SK-N-MC (cell line): ENCODE data around the gene USP47.

Experiments used
- EZH2 ChIP-seq: fragments of 200-600 bp; sonication (generic); IDR thresholded peaks from one replicate; pipeline ENCODE4 v1.6.1; 2017; ENCODE audit warnings: antibody characterized with exemption
- FOXP2 ChIP-seq: optimal IDR thresholded peaks from 2 replicates; pipeline ENCODE3; 2011; ENCODE audit warnings: mild to moderate bottlenecking, moderate library complexity; ENCODE audit not compliant: insufficient read depth; ENCODE audit errors: extremely low read length, control extremely low read depth
- POLR2AphosphoS5 ChIP-seq: IDR thresholded peaks from 2 replicates; pipeline ENCODE4 v1.6.1; 2012; ENCODE audit warnings: mild to moderate bottlenecking, low read depth, low read length, borderline replicate concordance

DNA sequence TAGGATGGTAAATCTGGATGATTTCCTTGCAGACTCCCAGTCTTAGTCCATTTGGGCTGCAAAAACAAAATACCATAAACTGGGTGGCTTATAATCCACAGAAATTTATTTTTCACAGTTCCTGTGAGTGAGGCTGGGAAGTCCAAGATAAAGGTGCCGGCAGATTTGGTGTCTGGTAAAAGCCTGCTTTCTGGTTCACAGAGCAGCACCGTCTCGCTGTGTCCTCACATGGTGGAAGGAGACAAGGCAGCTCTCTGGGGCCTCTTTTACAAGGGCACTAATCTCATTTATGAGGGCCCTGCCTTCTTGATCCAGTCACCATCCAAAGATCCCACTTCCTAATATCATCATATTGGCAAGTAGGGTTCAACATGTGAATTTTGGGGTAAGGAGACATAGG, 8.9 kb downstream of the USP47 start:
- TF ChIP-seq EZH2 (no peak), POLR2AphosphoS5 (no peak), FOXP2 (no peak)
